GM21381 (cell line): ENCODE results near the gene RRP12.
"Not testable (repeated sequence)": the region's sequence is repeated elsewhere in the genome, so short reads cannot be mapped to it uniquely, and the experiment has no call there.

Experiments used
- ATAC-seq: cut with Tn5 transposase; IDR thresholded peaks from one replicate; pipeline ENCODE4 v1.9.1; 2021; ENCODE audit warnings: mild to moderate bottlenecking, moderate library complexity; ENCODE audit not compliant: unreplicated experiment

RRP12 gene

GRCh38 chr10:97367126-97367649, 34.0 kb downstream of the RRP12 start:
- ATAC-seq: no peak

GRCh38 chr10:97366572-97366971, 34.6 kb downstream of the RRP12 start:
- no peak for ATAC-seq

GRCh38 chr10:97365761-97366351, 35.3 kb downstream of the RRP12 start:
- ATAC-seq: no peak

DNA sequence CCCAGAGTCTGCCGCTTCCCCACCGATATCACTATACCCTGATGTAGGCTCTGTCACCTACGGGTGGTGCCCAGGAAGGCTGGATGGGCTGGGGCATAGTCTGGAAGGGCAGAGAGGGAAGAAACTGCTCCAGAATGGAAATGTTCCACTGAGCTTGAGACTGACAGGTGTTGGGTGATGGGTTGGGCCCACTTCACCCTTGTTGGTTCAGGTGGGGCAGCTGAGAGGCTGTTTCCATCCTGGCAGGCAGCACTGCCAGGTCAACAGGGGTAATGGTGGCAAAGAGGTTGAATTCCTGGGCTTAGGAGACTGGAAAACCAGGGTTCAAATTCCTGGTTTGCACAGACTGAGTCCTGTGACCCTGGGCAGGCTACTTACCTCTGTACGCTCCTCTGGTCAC, 38.1 kb downstream of the RRP12 start:
- ATAC-seq: no peak

GRCh38 chr10:97362310-97363033, 38.7 kb downstream of the RRP12 start:
- no peak for ATAC-seq

GRCh38 chr10:97361537-97361901, 39.6 kb downstream of the RRP12 start:
- no peak for ATAC-seq

DNA sequence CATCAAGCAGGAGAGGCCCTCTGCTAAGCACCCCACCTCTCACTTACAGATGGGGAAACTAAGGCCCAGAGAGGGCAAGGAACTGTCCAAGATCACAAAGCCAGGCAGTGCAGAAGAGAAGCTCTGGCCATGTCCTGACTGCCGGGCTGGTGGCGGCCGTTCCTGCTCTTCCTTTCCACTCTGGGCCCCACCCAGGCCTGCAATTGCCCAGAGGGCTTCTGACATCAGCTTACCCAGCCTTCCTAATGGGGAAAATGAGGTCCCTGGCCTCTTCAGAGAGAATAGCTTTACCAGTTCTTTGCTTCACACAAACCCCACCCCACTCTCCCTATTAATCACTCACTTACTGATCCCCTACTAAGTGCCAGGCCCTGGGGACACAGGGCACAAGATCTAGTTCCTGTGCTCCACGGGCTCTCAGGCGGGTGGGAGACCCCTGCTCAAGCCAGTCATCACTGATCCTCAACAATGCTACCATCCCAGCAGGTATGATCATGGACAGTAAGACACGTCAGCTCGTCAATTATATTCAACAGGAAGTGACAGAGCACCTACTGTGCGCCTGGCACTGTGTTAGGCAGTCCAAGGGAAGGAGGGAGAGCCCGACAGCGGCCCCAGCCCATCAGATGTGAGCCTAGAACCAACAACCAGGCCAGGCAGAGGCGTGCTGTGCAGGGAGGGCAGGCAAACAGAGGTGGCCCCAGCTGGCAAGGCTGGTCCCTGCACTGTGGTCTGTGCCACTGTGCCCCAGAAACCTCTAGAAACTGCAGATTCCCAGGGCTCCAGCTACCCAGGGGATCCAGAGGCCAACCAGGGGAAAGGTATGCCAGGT, 40.2 kb downstream of the RRP12 start:
- no peak for ATAC-seq

- no peak for ATAC-seq
These were observed 42.4 kb downstream of the RRP12 start for GRCh38 chr10:97358781-97359180.

GRCh38 chr10:97358349-97358748, 42.8 kb downstream of the RRP12 start:
- no peak for ATAC-seq

DNA sequence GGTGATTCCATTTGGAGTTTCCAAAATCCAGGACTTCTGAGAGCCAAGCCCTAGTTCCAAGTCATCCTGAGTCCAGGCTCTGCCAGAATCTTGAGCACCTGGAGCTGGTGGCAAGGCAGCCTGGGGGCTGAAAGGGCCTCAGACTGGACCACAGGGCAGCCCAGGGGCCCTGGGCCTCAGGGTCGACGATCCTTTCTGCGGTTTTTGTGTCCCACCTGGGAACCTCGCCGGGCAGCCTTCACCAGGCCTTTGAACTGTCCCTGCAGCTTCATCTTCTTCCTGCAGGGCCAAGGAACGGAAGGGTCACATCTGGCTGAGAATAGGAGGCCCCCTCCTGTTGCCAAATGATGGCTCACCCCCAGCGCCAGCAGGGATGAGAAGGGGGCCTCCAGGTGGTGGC, 44.2 kb downstream of the RRP12 start:
- no peak for ATAC-seq

- ATAC-seq: no peak
These were observed 44.7 kb downstream of the RRP12 start for GRCh38 chr10:97356318-97356914.

- ATAC-seq: no peak
These were observed 45.6 kb downstream of the RRP12 start for GRCh38 chr10:97355571-97355975.

- ATAC-seq: no peak
These were observed 47.2 kb downstream of the RRP12 start for GRCh38 chr10:97353945-97354344.

- ATAC-seq: no peak
These were observed 51.2 kb downstream of the RRP12 start for GRCh38 chr10:97349752-97350513.

DNA sequence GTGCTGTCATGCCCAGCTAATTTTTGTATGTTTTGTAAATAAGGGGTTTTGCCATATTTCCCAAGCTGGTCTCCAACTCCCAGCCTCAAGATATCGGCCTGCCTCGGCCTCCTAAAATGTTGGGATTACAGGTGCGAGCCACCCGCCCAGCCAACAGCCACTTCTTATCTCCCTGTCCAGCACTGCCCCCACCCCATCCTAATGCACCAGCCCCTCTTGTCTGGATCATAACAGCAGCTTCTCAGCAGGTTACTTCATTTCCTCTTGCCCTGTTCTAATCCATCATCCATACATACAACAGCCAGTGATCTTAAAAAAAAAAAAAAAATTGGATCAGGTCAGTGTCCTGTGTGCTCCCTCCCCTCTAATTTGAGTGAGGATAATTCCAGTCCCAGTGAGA, 53.8 kb downstream of the RRP12 start:
- no peak for ATAC-seq

- not testable (repeated sequence) for ATAC-seq
These were observed 57.5 kb downstream of the RRP12 start for GRCh38 chr10:97343664-97344063.

DNA sequence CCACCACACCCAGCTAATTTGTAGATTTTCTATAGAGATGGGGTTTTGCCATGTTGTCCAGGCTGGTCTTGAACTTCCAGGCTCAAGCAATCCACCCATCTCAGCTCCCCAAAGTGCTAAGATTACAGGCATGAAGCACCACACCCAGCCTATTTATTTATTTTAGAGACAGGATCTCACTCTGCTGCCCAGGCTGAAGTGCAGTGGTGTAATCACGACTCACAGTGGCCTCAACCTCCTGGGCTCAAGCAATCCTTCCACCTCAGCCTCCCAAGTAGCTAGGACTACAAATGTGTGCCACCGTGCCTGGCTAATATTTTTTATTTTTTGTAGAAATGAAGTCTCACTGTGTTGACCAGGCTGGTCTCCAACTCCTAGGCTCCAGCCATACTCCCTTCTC, 59.7 kb downstream of the RRP12 start:
- ATAC-seq: no peak

DNA sequence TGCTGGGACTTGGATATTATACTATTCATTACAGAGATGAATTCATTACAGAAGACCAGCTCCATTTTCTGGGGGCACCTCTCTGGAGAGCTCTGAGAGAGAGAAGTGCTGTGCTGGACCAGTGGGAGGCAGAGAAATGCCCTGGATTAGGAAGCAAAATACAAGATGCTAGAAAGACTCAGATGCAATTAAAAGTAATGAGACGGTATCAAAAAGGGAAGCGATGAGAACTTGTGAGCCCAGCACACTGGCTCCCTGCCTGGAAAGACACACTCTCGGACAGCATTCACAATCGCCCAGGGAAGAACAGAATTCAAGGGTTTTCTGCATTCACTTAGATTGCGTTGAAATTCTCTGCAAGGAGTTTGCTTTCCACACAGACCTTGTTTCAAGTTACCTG, 63.1 kb downstream of the RRP12 start:
- ATAC-seq: no peak

DNA sequence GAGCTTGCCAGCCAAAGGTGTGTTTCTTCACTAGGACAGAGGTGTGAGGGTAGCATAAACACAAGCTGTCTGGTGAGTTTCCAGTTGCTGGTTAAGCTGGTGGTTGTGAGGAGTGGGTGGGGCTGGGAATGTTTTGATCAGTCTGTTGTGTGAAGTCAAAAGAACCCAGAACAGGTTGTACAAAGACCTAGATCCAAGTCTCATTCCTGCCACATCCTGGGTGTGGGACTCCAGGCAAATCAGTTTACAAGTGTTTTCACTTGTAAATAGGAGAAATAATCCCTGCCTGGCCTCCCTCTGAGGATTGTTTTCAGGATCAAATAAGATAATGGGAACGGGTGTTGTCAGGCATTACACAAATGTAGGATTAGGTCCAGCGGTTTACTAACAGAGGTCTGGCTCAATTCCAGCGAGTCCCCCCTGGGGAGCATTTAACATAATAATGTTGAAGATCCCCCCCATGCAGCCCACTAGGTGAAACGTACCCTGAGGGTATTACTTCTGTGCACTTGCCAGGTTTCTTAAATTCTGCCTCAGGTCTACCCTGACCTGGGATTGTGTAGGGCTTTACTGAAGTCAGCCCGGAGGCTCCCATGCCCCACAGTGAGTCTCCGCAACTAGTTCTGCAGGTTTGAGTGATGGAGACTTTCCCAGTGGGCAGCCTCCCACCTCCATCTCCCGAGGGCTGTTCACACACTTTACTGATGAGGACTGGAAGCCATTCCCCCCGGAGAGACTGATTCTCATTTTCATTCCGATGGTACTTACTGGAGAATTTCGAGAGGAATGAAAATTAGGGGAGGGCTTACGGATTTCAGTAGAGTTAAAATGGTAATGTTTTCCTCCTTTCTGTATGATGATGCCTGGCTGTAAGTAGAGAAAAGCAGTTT, 64.0 kb downstream of the RRP12 start:
- no peak for ATAC-seq

DNA sequence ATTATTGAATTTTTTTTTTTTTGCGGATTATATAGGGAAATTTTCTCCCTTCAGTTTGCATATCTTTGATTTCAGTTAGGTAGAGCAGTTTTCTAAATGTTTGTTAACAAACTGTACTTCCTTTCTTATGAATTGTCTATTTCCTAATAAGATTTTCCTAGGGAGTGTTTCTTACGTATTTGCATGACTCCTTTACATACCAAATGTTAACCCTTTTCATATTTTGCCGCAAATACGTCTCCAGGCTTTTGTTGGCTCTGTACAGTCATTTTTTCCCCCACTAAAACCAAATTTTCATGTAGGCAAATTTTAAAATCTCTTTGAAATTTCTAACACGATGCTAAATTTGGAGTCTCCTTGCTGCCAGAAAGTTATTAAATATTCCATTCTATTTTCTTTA, 64.7 kb downstream of the RRP12 start:
- no peak for ATAC-seq
